WERI-Rb-1 (cell line): ENCODE measurements around the gene PXK.
A peak's percentile ranks its signal among the peaks of the same experiment; 100 is the strongest.

Experiments
- DNase-seq: peaks from one replicate; pipeline ENCODE4 v3.0.0-alpha.2; 2020
- H3K27ac ChIP-seq: fragments of 250-450 bp; sonication (Bioruptor Pico); 2 replicates; pipeline ENCODE4 v1.5.1; 2020; ENCODE audit warnings: mild to moderate bottlenecking, moderate library complexity
- H3K27me3 ChIP-seq: fragments of 250-450 bp; sonication (Bioruptor Pico); 2 replicates; pipeline ENCODE4 v1.5.1; 2021; ENCODE audit warnings: mild to moderate bottlenecking, low read depth, moderate library complexity; ENCODE audit not compliant: insufficient read depth, severe bottlenecking
- H3K36me3 ChIP-seq: fragments of 250-450 bp; sonication (Bioruptor Pico); 2 replicates; pipeline ENCODE4 v1.5.1; 2020; ENCODE audit warnings: mild to moderate bottlenecking, moderate library complexity
- H3K4me3 ChIP-seq: 2 replicates; pipeline ENCODE4 v1.5.1; 2011; ENCODE audit warnings: low read depth, mild to moderate bottlenecking, control low read depth, low read length
- H3K9me3 ChIP-seq: fragments of 250-450 bp; sonication (Bioruptor Pico); 2 replicates; pipeline ENCODE4 v1.5.1; 2021; ENCODE audit warnings: mild to moderate bottlenecking, moderate library complexity; ENCODE audit not compliant: severe bottlenecking
- TF ChIP-seq, protein P1 (sequence below): IDR thresholded peaks from 2 replicates; pipeline ENCODE4 v1.5.1; 2011; ENCODE audit warnings: low read depth, mild to moderate bottlenecking, control low read depth, inconsistent platforms, low read length

Gene PXK

GRCh38 chr3:58441514-58442450, 109.1 kb downstream of the PXK start:
- Histone ChIP-seq H3K27me3 (no peaks in the 10 kb centered on the region), H3K36me3 (no peaks in the 10 kb centered on the region), H3K4me3 (no peak overlapping the region), H3K27ac (no peak overlapping the region), H3K9me3 (no peaks in the 10 kb centered on the region)
- TF ChIP-seq, protein P1, sequence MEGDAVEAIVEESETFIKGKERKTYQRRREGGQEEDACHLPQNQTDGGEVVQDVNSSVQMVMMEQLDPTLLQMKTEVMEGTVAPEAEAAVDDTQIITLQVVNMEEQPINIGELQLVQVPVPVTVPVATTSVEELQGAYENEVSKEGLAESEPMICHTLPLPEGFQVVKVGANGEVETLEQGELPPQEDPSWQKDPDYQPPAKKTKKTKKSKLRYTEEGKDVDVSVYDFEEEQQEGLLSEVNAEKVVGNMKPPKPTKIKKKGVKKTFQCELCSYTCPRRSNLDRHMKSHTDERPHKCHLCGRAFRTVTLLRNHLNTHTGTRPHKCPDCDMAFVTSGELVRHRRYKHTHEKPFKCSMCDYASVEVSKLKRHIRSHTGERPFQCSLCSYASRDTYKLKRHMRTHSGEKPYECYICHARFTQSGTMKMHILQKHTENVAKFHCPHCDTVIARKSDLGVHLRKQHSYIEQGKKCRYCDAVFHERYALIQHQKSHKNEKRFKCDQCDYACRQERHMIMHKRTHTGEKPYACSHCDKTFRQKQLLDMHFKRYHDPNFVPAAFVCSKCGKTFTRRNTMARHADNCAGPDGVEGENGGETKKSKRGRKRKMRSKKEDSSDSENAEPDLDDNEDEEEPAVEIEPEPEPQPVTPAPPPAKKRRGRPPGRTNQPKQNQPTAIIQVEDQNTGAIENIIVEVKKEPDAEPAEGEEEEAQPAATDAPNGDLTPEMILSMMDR = no peak
- no peak for DNase-seq

GRCh38 chr3:58452176-58452575, 119.5 kb downstream of the PXK start:
- H3K27me3 ChIP-seq = no peaks in the 10 kb centered on the region
- DNase-seq = no peak
- H3K9me3 ChIP-seq = peaks cover 11% of the 10 kb centered on the region
- H3K4me3 ChIP-seq = no peak overlapping the region
- H3K36me3 ChIP-seq = no peaks in the 10 kb centered on the region
- TF ChIP-seq, protein P1 = no peak
- no peak overlapping the region for H3K27ac ChIP-seq

GRCh38 chr3:58459160-58459559, 126.5 kb downstream of the PXK start:
- no peaks in the 10 kb centered on the region for H3K27me3 ChIP-seq
- H3K4me3 ChIP-seq = no peak overlapping the region
- no peak overlapping the region for H3K27ac ChIP-seq
- TF ChIP-seq, protein P1 = no peak
- no peaks in the 10 kb centered on the region for H3K9me3 ChIP-seq
- H3K36me3 ChIP-seq = no peaks in the 10 kb centered on the region
- DNase-seq = no peak

DNA sequence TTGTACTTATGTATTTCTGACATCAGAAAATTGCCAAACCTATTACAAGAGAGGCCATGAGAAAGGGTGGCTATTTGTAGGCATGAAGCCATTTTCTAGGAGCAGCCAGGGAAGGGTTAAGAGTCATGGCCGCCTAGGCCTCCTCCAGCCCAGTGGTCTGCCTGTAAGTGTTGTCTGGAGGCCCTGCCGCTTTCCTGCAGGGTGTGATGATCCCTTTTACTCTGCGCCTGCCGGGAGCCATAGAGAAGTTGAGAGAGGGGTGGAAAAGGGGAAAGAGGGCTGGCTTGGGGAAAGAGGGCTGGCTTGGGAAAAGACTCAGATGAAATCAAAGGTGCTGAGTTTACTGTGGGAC, 130.1 kb downstream of the PXK start:
- no peak overlapping the region for H3K27ac ChIP-seq
- TF ChIP-seq, protein P1 = no peak
- no peaks in the 10 kb centered on the region for H3K36me3 ChIP-seq
- no peaks in the 10 kb centered on the region for H3K9me3 ChIP-seq
- no peaks in the 10 kb centered on the region for H3K27me3 ChIP-seq
- no peak overlapping the region for H3K4me3 ChIP-seq
- no peak for DNase-seq

GRCh38 chr3:58463181-58463941, 130.7 kb downstream of the PXK start:
- H3K4me3 ChIP-seq = no peak overlapping the region
- H3K27ac ChIP-seq = no peak overlapping the region
- TF ChIP-seq, protein P1 = peak; percentile 92

More at GRCh38 chr3:58463181-58463941, 130.7 kb downstream of the PXK start:
- H3K9me3 ChIP-seq = no peaks in the 10 kb centered on the region
- no peaks in the 10 kb centered on the region for H3K27me3 ChIP-seq
- no peaks in the 10 kb centered on the region for H3K36me3 ChIP-seq
- DNase-seq = peak; percentile 90
